AG04449 (cell line): ENCODE results near the gene PPP6R1.

Source experiments
- CTCF ChIA-PET: fragments of 350-600 bp; formaldehyde crosslinking; extraction: SDS; loops from one replicate; lab custom pipeline; 2021; ENCODE audit warnings: antibody characterized with exemption; lab: Yijun Ruan, JAX
- POLR2A ChIA-PET: fragments of 400-600, 350-600 bp; formaldehyde crosslinking; extraction: SDS; loops from one replicate; lab custom pipeline; 2020; ENCODE audit warnings: antibody characterized with exemption, inconsistent platforms; lab: Yijun Ruan, JAX
- DNase-seq: peaks from one replicate; pipeline ENCODE4 v3.0.0-alpha.2; 2010; ENCODE audit warnings: low read depth, low spot score
- H3K4me3 ChIP-seq: 2 replicates; pipeline ENCODE4 v1.5.1; 2011; ENCODE audit warnings: low read depth, mild to moderate bottlenecking, control low read depth, low read length
- TF ChIP-seq, protein P1 (sequence below): IDR thresholded peaks from one replicate; pipeline ENCODE4 v1.5.1; 2011; ENCODE audit warnings: mild to moderate bottlenecking, moderate library complexity, low read length, control low read depth, inconsistent platforms; ENCODE audit not compliant: insufficient read depth; ENCODE audit errors: missing control alignments

Gene PPP6R1

DNA sequence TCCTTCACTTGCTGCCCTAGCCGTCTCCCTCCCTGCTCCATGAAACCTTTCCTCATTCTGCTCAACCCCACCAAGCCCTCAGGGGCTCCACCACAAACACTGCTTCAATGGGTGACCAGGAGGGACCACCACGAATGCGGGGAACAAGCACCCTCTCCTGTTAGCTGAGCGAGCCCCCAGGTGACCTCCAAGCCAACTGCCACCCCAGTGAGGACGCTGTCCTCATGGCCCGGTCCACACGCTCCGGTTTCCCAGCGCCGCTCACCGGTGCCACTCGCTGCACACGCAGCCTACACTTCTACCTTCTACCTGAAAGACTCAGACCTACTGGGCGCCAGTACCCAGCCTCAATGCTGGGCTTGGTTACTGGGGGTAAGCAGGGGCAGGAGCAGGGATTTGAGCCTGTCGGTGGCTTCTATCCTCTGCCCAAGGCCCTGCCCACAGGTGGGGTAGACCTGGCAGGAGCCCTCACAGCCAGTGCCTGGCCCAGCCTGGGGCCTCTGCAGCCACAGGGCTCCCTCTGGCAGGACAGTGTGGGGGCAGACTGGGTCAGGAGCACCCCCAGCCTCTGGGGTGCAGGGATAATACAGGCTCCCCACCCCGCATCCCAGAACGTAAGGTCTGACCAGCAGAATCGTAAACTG is 29.6 kb downstream of the PPP6R1 start:
- POLR2A ChIA-PET = no interaction called here
- TF ChIP-seq, protein P1, sequence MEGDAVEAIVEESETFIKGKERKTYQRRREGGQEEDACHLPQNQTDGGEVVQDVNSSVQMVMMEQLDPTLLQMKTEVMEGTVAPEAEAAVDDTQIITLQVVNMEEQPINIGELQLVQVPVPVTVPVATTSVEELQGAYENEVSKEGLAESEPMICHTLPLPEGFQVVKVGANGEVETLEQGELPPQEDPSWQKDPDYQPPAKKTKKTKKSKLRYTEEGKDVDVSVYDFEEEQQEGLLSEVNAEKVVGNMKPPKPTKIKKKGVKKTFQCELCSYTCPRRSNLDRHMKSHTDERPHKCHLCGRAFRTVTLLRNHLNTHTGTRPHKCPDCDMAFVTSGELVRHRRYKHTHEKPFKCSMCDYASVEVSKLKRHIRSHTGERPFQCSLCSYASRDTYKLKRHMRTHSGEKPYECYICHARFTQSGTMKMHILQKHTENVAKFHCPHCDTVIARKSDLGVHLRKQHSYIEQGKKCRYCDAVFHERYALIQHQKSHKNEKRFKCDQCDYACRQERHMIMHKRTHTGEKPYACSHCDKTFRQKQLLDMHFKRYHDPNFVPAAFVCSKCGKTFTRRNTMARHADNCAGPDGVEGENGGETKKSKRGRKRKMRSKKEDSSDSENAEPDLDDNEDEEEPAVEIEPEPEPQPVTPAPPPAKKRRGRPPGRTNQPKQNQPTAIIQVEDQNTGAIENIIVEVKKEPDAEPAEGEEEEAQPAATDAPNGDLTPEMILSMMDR = no peak
- CTCF ChIA-PET = no interaction called here
- H3K4me3 ChIP-seq = no peak overlapping the region
- DNase-seq = no peak

DNA sequence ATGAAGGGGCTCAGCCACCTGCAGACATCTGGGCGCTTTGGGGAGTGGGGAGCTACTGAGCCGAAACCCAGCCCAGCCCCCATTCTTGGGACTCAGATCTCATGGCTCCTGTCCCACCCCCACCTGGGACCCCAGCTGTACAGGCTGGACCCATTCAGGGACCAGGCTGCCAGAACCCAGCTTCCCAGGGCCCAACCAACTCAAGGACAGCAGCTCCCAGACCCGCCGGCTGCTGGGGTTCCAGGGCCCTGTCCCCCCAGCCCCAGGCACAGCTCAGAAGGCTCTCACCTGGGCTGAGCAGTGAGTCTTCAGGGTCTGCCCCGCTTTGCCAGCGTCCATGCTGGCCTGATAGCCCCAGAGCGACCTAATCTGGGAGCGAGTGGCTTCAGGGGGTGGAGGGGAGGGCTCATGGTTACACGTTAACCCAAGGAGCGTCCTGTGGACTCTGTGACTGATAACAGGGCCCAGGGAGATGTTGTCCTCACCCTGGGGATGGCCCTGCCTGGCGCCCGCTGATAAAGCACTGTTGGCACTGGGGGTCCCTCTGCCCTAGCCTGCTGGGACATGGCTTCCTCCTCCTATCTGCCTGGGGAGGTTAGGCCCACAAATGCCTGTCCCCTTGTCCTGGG is 30.3 kb downstream of the PPP6R1 start, which contains the start of gene TMEM86B:
Gene TMEM86B, minus strand, starts transcription at position 361 of the 629 bp plus-strand sequence. Its CDS starts 22 bp downstream, at position 339.
- TF ChIP-seq, protein P1 = no peak
- ChIA-PET POLR2A (interaction anchor here (1.2 kb wide), 1 partner anchor 9 kb away, joined by 3 read pairs; no protein-coding TSS in a partner anchor), CTCF (interaction anchor here (0.9 kb wide), 1 partner anchor 10 kb away, joined by 3 read pairs; no protein-coding TSS in a partner anchor)
- H3K4me3 ChIP-seq = no peak within 1 kb of the TSS
- DNase-seq = no peak

DNA sequence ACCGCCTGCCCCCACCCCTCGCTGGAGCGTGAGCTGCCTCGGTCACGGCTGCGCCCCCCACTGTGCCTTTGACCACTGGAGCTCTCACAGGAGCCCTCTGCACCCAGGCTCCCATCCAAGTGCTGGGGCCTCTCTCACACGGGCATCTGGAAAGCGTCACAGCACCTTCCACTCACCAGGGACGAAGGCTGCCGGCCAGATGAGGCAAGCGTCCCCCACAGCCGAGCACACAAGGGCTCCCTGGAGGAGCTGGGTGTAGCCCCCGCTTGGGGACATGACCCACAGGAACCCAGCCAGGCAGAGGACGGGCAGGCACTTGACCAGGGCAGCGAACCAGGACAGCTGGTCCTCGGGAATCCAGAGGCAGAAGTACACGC is 30.8 kb downstream of the PPP6R1 start:
- ChIA-PET POLR2A (interaction anchor here (1.2 kb wide), 1 partner anchor 9 kb away, joined by 3 read pairs; no protein-coding TSS in a partner anchor), CTCF (interaction anchor here (0.9 kb wide), 1 partner anchor 11 kb away, joined by 3 read pairs; no protein-coding TSS in a partner anchor)
- no peak for DNase-seq
- TF ChIP-seq, protein P1 = no peak
- H3K4me3 ChIP-seq = no peak overlapping the region

DNA sequence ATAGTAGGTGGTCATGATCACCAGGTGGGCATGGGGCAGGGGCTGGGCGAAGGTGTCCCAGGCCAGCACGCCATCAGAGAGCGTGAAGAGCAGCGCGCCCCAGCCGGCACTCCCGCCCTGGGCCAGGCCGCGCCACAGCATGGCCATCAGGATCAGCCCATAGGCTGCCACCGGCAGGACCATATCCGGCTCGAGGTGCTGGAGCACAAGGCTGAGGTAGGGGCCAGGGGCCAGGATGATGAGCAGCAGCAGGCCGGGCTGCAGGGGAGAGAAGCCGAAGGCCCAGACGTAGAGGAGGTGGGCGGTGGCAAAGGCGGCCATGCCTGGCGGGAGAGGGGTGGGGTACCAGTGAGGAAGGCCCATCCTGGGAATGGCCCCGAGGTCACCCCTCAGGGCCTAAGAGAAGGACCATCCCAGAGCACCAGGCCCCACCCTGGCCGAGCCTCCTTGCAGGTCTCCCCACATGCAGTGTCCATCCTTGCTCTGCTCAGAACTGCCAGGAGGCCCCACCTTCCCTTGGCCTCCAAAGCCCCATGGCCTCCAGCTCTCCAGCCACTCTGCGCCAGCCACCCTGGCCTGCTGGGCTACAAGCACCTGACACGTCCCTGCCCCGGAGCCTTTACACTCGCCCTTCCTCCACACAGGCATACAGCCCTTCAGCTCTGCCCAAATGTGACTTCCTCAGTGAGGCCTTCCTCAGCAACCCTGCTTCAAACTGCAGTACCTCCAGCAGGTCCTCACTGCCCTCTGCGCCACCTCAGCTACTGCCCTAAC is 31.4 kb downstream of the PPP6R1 start:
- ChIA-PET CTCF (interaction anchor here (0.9 kb wide), 1 partner anchor 11 kb away, joined by 3 read pairs; no protein-coding TSS in a partner anchor), POLR2A (interaction anchor here (1.2 kb wide), 1 partner anchor 10 kb away, joined by 3 read pairs; no protein-coding TSS in a partner anchor)
- H3K4me3 ChIP-seq = no peak overlapping the region
- TF ChIP-seq, protein P1 = no peak
- no peak for DNase-seq

DNA sequence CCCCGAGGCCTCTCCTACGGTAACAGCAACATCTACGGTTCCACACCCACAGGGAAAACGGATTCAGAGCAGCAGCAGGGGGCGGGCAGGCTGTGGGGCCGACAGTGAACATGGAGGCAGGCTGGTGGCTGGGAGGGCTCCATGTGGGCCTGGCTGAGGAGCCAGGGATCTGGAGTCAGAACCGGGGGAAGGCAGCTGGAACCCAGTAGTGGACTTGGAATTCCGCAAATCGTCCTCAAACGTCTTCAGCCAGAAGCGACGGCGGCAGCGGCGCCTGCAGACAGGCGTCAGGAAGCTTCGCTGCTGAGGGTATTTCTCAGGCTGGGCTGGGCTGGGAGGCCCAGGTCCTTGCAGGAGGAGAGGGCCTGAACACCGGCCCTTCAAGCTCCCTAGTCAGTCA is 32.0 kb downstream of the PPP6R1 start:
- DNase-seq = no peak
- no peak overlapping the region for H3K4me3 ChIP-seq
- TF ChIP-seq, protein P1 = no peak
- CTCF ChIA-PET = no interaction called here
- POLR2A ChIA-PET = no interaction called here
